GM21723 (cell line): ENCODE measurements around the gene ARSA.

Source experiments
- ATAC-seq: cut with Tn5 transposase; IDR thresholded peaks from one replicate; pipeline ENCODE4 v1.9.1; 2021; ENCODE audit warnings: mild to moderate bottlenecking, moderate library complexity; ENCODE audit not compliant: unreplicated experiment

Gene ARSA

DNA sequence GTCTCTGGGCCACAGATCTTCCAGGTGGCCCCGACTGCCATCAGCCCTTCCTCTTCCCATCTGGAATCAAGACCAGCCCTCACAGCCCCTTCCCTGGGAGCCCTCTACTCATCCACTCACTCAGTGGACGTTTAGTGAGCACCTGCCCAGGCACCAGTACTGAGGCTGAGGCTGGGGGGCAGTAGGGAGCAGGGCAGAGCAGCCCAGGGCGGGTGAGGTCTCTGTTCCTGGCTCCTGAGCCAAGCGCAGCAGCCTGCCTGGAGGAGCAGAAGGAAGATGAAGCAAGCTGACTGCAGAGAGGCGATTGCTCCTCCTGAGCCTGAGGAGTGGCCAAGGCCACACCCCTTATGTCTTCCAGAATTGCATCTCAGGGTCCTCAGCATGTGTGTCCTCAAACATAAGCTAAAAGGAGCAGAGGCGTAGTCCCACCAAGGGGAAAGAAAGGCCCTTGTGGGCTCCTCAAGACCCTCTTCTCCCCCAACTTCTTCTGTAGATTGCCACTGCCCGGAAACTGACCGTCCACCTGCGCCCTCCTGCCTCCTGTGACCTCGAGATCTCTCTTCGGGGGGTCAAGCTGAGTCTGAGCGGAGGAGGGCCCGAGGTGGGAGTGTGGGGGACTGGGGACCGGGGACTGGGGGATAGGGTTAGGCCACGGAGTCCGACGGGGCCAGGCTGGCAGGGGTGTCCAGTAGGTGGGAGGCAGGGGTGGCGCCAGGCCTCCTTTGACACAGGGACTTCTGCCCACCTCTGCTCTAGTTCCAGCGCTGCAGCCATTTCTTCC lies 21.6 kb downstream of the ARSA start:
- no peak for ATAC-seq

DNA sequence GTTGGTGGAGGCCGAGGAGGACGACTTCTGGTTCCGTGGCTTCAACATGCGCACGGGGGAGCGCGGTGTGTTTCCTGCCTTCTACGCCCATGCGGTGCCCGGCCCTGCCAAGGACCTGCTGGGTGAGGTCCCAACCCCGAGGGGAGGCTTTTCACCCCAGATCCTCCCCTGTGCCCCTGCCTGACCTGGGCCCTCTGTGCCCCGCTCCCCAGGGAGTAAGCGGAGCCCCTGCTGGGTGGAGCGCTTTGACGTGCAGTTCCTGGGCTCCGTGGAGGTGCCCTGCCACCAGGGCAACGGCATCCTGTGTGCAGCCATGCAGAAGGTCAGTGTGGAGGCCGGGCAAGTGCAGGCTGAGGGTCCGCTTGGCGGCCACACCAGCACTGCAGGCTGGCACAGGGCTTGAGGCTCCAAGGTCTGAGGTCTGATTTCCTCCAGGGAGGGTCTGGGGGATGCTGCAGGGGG lies 22.3 kb downstream of the ARSA start:
- no peak for ATAC-seq

DNA sequence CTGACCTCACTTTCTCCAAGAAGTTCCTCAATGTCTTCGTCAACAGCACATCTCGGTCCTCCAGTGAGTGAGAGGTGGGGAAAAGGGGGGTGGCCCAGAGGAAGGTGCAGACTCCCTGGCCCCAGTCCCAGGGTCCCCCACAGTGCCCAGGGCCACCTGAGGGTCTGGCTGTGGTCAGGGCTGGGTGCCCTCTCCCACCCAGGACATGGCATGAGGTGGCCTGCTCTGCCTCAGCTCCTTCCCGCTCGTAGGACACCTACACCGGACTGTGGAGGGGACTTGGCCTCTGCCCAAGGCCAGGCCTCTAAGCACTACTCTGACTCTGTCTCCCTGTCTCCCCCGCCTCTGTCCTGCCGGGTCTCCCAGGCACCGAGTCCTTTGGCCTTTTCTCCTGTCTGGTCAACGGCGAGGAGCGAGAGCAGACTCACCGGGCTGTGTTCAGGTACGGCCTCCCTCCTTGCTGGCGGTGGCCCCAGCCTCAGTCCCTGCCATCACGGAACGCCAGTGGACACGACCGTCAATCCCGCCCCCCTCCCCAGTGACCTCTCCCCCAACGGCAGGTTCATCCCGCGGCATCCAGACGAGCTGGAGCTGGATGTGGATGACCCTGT lies 22.8 kb downstream of the ARSA start:
- no peak for ATAC-seq

GRCh38 chr22:50604256-50605001 lies 23.5 kb downstream of the ARSA start:
- no peak for ATAC-seq

GRCh38 chr22:50603511-50604255 lies 24.3 kb downstream of the ARSA start:
- no peak for ATAC-seq

DNA sequence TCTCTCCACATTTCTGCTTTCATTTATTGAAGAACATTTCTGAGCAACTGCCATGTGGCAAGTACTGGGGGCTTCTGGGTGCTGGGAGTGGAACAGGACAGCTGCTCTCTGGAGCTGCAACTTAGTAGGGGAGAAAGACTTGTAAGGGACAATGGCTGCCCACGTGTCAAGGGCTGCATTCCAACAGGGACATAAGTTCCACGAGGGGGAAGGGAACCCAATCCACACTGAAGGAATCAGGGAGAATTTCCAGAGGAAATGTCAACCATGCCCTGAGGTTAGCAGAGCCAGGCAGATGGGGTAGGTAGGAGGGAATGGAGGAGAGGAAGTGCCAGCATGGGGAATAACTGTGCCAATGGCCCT lies 25.6 kb downstream of the ARSA start:
- no peak for ATAC-seq

- no peak for ATAC-seq
Measured at GRCh38 chr22:50601669-50602337, 26.1 kb downstream of the ARSA start.

DNA sequence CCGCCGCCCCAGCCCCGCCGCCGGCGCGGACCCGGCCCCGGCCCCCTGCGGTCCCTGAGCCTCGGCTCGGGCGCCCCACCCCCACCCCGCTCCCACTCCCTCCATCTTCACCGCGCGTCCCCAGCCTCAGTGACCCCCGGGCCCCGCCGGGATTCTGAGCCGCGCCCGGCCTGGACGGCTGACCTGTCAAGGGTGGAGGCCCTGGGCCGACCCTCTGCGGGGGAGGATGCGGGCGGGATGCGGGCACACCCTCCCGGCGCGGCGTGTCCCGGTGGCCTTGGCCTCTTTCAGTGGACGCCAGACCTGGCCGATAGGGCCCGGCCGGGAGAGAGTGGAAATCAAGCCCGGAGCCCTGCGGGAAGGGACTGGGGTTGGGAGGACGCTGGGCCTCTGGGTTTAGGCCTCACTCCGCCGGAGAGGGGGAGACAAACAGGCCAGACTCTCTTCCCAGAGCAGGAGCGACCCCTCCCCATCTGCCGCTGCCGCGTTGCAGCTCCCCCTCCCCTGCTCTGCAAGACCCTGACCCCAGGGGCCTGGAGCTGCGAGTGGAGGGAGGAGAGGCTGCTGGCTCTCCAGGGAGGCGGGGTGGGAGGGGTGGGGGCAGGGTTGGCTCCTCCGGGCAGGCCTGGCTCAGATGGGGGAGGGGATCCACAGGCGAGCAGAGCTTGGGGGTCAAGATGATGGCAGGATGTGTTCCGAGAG lies 26.8 kb downstream of the ARSA start:
- no peak for ATAC-seq

DNA sequence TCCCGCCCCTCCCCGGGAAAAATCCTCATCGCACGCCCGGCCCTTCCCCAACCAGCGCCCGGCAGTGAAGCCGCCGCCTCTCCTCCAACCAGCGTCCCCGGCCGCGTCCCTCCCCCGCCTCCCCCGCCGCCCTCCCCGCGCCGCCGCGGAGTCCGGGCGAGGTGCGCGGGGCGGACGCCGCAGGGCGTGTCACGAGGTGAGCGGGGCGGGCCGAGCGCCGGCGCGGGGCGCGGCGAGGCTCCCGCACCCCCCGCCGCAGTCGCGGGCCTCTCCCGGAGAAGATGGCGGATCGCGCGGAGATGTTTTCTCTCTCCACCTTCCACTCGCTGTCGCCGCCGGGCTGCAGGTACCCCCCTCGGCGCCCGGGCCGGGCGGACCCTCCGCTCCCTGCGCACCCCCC lies 27.4 kb downstream of the ARSA start, which contains the start of gene MAPK8IP2:
Gene MAPK8IP2 (plus strand): TSS at position 256 of the 400 bp plus-strand sequence. CDS start 26 bp downstream, at position 282.
- no peak for ATAC-seq

- no peak for ATAC-seq
Measured at GRCh38 chr22:50599816-50600455, 28.0 kb downstream of the ARSA start.

GRCh38 chr22:50597097-50597496 lies 30.9 kb downstream of the ARSA start:
- no peak for ATAC-seq

- ATAC-seq = no peak
Measured at GRCh38 chr22:50595189-50595588, 32.8 kb downstream of the ARSA start.

- no peak for ATAC-seq
Measured at GRCh38 chr22:50587407-50587806, 40.5 kb downstream of the ARSA start.

DNA sequence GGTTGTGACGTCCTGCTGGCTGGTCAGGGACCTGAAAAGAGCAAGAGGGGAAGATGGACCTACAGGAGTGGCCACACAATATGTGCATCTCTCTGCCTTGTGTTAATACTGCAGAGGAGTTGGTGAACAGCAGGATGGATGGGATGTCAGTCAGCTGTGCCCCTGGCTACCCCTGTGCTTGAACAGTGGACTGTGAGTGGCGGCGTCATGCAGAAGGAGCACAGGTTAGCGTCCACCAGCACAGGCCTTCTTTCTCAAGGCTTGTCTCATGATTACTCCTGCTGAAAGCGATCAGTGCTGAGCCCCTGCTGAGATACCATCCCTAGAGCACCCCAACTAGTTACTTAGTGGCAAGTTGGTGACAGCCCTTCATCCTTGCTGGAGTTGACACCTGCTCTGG lies 41.5 kb downstream of the ARSA start:
- no peak for ATAC-seq

DNA sequence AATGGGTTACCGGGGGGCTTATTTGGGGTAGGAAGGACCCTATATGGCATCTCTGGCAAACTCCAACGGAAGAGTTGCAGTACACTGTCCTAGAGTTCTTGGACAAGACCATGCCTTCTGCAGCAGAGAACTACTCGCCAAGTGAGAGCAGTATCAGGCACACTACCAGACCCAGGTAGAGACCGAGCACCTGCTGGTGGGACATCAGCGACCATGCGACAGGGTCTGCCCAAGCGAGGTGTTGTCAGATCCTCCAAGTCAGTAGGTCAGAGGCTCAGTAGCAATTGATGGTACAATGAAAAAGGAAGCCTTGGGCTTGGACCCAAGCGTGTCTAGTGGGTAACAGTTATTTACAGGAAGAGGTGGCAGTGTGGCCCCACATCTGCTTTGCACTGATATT lies 42.2 kb downstream of the ARSA start:
- ATAC-seq = no peak

- no peak for ATAC-seq
Measured at GRCh38 chr22:50585238-50585637, 42.7 kb downstream of the ARSA start.

- no peak for ATAC-seq
Measured at GRCh38 chr22:50584106-50585096, 43.6 kb downstream of the ARSA start.

DNA sequence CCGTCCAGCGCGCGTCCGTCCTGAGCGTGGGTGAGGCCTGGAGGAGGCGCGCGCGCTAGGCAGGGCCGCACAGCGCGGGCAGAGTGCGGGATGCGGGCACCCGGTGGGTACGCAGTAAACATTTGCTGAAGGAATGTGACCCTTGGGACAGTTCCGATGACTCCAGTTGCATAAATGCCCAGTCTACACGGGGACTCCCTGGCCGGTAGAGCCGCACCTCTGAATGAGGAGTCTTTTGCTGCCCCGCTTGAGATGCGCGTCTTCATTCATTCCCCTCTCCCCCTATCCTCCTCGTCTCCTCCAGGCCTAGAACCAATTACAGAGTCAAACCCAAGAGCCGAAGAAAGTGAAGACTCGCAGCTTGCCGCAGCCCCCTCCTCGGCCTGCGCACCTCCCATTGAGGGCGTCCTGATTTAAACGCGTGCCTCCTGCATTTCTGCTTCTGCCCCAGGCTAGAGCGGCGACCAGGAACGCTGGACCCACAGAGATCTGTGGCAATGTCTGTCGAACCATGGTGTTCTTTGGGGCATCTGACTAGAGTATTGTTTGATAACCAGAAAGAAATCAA lies 44.6 kb downstream of the ARSA start:
- peak; percentile 27 for ATAC-seq
